Heart left ventricle (tissue), 13 donors: ENCODE results near the gene PAK1.

Experiments
- CTCF ChIP-seq, 12 donors: fragments of 200-600 bp; sonication (generic) in 4 of 12; IDR thresholded peaks; one replicate each; pipeline versions ENCODE4 v1.5.0 to v1.8.0; 2018 to 2022; ENCODE audit warnings: antibody characterized with exemption in 12 of 12, mild to moderate bottlenecking in 5 of 12
- POLR2A ChIP-seq, 2 donors: fragments of 450-650 bp; IDR thresholded peaks; one replicate each; pipeline ENCODE4 v1.6.1; 2017; ENCODE audit warnings: antibody characterized with exemption in 2 of 2, mild to moderate bottlenecking in 2 of 2, moderate library complexity in 2 of 2
- donor health status: ischemic (EF 13 %, LVEDD 7.1; RV severe dilation, severe dysfunction).
- donor health status: DM: no; HTN: yes; CAD: no.
- donor health status: DM: no; HTN: no; CAD: no.
- donor health status: ischemic (EF 25% LVEDD 6.9; RV normal size, moderate dysfunction).
- donor health status: ischemic (EF 25% LVEDD 5.7; RV mildly dilated, moderate dysfunction).
- donor health status: ischemic (EF 35%, LVEDD 5.7; RV mildly dilated, moderate dysfunction).
- donor health status: nonischemic (EF 11% LVEDD 7.7; RV severe dilation, severe dysfunction).
- donor health status: DM: yes; HTN: yes; CAD: no.
- donor health status: PGD.
- donor health status: ischemic (EF 29% LVEDD 5.4; RV normal size, mild dysfunction).
- donor health status: nonischemic (EF 23%, LVEDD 6.1; RV moderate dilation, normal function).

GRCh38 chr11:77424644-77425043 is 49.2 kb downstream of the PAK1 start:
- TF ChIP-seq CTCF (IDR thresholded peaks at IDR 0.05) = no peak
- no peak for TF ChIP-seq POLR2A (IDR thresholded peaks at IDR 0.05)
